Measurements from ENCODE around the gene FHOD3. TPM values are rescaled to one million over a fixed set of nuclear protein-coding genes. Genes with fewer than 3 reads are reported as not detected.

Gene FHOD3
- total and polyA plus RNA-seq, 2 of the 13 experiments (the other 11 are each of a cell fraction or from before 2014, with no cell fraction given) = 0.07 TPM; not detected in 1

- no peak for TF ChIP-seq ARID3A (IDR thresholded peaks at IDR 0.05; ENCODE audit: low read depth, low read length)
Observed at GRCh38 chr18:36481935-36482334, 184.4 kb downstream of the FHOD3 start (continued).

GRCh38 chr18:36484591-36484990 lies 187.1 kb downstream of the FHOD3 start:
- Histone ChIP-seq H3K79me2 (ENCODE audit: insufficient read depth, low read length) (no peaks in the 10 kb centered on the region), H2AFZ (ENCODE audit: low read length) (no peak overlapping the region), H4K20me1 (ENCODE audit: insufficient read depth, low read length) (no peaks in the 10 kb centered on the region), H3K9me3 (ENCODE audit: low read length) (no peaks in the 10 kb centered on the region), H3K4me1 (ENCODE audit: insufficient read depth, low read length) (no peaks in the 10 kb centered on the region), H3K27ac (ENCODE audit: extremely low read length, insufficient read depth, low read length) (no peak overlapping the region), H3K27me3 (ENCODE audit: control insufficient read depth in 1 of 2, insufficient read depth in 2 of 2, low read length in 2 of 2) (peaks cover 0 to 11% of the 10 kb centered on the region in 2 experiments; a peak in 2 of 5 replicates), H3K36me3 (replicated peaks in 1 of 2; ENCODE audit: control insufficient read depth in 1 of 2, insufficient read depth in 2 of 2, low read length in 2 of 2) (no peaks in the 10 kb centered on the region), H3K9ac (ENCODE audit: insufficient read depth, low read depth, low read length) (no peak overlapping the region), H3K4me2 (ENCODE audit: low read depth, low read length) (no peak overlapping the region), H3K4me3 (replicated peaks in 1 of 3; ENCODE audit: insufficient read depth in 1 of 3, low read depth in 2 of 3, low read length in 3 of 3) (no peak overlapping the region)
- no peak for ATAC-seq
- ChIA-PET CTCF (ENCODE audit: low intra/inter-chr PET ratio, low total read pairs) (no interaction called here), POLR2A (no interaction called here)
- no peak for FAIRE-seq
- WGBS (ENCODE audit: low lambda C conversion rate) = 15% methylated on average over 3 of the region's 5 CpGs
- DNase-seq (ENCODE audit: low spot score) = no peak
- intact Hi-C loops (cut with micrococcal nuclease; ENCODE audit: unreplicated experiment) (no loop called here), in situ Hi-C loops (cut with HindIII; ENCODE audit: extremely low pct_ligation_motif_present, low pct_unique_long_range_greater_than_20kb) (no loop called here)
- no TSS peak for BruUV-seq (replicated peaks)
- no peak for TF ChIP-seq ELF4 (CRISPR knock-in tag; IDR thresholded peaks at IDR 0.05; ENCODE audit: borderline replicate concordance)
- TF ChIP-seq SIX1 (CRISPR knock-in tag; IDR thresholded peaks at IDR 0.05; ENCODE audit: borderline replicate concordance) = no peak
- no peak for TF ChIP-seq ZNF264 (CRISPR knock-in tag; IDR thresholded peaks at IDR 0.05)
- TF ChIP-seq ZBTB39 (CRISPR knock-in tag; IDR thresholded peaks at IDR 0.05) = no peak
- no peak for TF ChIP-seq ZNF232 (CRISPR knock-in tag; IDR thresholded peaks at IDR 0.05; ENCODE audit: borderline replicate concordance)
- TF ChIP-seq ZNF761 (CRISPR knock-in tag; conservative IDR thresholded peaks at IDR 0.05) = no peak
- TF ChIP-seq ZNF589 (CRISPR knock-in tag; conservative IDR thresholded peaks at IDR 0.05) = no peak
- TF ChIP-seq RBM39 (IDR thresholded peaks at IDR 0.05; ENCODE audit: low read depth, low read length, poor library complexity, severe bottlenecking) = no peak
- no peak for TF ChIP-seq ZFY (CRISPR knock-in tag; IDR thresholded peaks at IDR 0.05)
- TF ChIP-seq CBX5 (CRISPR knock-in tag; IDR thresholded peaks at IDR 0.05; ENCODE audit: borderline replicate concordance) = no peak

Measured in HepG2 (cell line).